DOHH2 (cell line): ENCODE results near the gene FXYD3.

Experiments
- CTCF ChIP-seq: fragments of 200-600 bp; sonication (generic); IDR thresholded peaks from one replicate; pipeline ENCODE4 v1.5.1; 2014; ENCODE audit warnings: antibody characterized with exemption, mild to moderate bottlenecking, low read depth, low read length; ENCODE audit not compliant: poor library complexity, severe bottlenecking
- EZH2phosphoT487 ChIP-seq: fragments of 200-600 bp; sonication (generic); IDR thresholded peaks from 2 replicates; pipeline ENCODE4 v1.6.1; 2017; ENCODE audit warnings: borderline replicate concordance, mild to moderate bottlenecking, antibody characterized with exemption, low read length, moderate library complexity, mixed read lengths

DNA sequence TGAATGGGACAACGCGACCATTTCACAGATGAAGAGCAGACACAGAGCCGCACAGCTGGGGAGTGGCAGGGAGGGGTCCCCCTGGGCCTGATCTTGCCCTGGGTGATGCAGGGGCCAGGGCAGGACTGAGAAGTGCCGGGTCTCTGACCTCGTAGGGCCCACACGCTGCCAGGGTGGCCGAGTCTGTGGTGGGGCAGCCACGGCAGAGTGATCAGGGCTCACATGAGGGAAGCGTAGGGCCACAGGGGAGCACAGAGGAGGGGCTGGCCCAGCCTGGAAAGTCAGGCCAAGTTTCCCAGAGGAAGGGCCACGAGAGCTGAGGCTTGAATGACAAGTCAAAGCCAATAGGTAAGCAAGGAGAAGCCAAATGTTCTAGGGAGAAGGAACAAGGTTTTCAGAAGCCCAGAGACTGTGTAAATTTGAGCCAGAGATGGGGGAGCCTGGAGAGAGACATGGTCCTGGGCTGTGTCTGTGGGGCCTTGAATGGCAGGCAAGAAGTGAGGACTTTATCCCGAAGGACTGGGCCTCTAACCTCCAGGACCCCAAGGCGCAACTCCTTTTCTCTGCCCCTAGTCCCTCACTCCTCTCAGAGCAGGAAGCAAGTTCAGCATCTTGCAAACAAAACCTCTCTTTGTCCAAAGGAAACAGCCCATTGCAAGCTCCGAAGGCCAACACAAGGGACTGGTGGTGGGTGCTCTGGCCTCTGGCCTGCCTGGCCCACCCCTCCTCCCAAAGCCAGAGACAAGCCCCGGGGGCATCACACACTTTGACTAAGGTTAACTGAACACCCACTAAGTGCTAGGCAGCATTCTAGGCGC, 31.7 kb upstream of the FXYD3 start:
- TF ChIP-seq CTCF (no peak), EZH2phosphoT487 (no peak)
